ENCODE measurements around the gene HMOX1. TPM values are rescaled to one million over a fixed set of nuclear protein-coding genes. Genes with fewer than 3 reads are reported as not detected.

HMOX1 gene
- total and polyA plus RNA-seq, 2 of the 13 experiments (the other 11 are each of a cell fraction or from before 2014, with no cell fraction given): 53.6 to 67.4 TPM

DNA sequence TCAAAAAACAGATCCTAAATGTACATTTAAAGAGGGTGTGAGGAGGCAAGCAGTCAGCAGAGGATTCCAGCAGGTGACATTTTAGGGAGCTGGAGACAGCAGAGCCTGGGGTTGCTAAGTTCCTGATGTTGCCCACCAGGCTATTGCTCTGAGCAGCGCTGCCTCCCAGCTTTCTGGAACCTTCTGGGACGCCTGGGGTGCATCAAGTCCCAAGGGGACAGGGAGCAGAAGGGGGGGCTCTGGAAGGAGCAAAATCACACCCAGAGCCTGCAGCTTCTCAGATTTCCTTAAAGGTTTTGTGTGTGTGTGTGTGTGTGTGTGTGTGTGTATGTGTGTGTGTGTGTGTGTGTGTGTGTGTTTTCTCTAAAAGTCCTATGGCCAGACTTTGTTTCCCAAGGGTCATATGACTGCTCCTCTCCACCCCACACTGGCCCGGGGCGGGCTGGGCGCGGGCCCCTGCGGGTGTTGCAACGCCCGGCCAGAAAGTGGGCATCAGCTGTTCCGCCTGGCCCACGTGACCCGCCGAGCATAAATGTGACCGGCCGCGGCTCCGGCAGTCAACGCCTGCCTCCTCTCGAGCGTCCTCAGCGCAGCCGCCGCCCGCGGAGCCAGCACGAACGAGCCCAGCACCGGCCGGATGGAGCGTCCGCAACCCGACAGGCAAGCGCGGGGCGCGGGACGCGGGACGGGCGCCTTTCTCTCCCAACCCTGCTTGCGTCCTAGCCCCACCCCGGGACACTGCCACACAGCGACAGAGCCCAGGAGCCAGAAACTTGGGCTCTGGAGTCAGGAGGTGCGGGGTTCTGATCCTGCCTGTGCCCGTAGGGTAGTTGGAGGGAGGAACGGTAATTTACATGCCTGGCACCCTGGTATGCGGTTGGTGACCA is at the start of gene HMOX1 (continued):
- TF ChIP-seq ZNF501 (CRISPR knock-in tag; IDR thresholded peaks at IDR 0.05): peak; percentile 55; the same call in 1 of the 2 replicates
- TF ChIP-seq, protein P1, sequence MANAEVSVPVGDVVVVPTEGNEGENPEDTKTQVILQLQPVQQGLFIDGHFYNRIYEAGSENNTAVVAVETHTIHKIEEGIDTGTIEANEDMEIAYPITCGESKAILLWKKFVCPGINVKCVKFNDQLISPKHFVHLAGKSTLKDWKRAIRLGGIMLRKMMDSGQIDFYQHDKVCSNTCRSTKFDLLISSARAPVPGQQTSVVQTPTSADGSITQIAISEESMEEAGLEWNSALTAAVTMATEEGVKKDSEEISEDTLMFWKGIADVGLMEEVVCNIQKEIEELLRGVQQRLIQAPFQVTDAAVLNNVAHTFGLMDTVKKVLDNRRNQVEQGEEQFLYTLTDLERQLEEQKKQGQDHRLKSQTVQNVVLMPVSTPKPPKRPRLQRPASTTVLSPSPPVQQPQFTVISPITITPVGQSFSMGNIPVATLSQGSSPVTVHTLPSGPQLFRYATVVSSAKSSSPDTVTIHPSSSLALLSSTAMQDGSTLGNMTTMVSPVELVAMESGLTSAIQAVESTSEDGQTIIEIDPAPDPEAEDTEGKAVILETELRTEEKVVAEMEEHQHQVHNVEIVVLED (CRISPR knock-in tag; IDR thresholded peaks at IDR 0.05; ENCODE audit: borderline replicate concordance): 0 out of 2 replicates have a peak, but pooled peaks have one; percentile 34
- TF ChIP-seq HDAC1 (CRISPR knock-in tag; IDR thresholded peaks at IDR 0.05): peak; percentile 77
- TF ChIP-seq, protein P2, sequence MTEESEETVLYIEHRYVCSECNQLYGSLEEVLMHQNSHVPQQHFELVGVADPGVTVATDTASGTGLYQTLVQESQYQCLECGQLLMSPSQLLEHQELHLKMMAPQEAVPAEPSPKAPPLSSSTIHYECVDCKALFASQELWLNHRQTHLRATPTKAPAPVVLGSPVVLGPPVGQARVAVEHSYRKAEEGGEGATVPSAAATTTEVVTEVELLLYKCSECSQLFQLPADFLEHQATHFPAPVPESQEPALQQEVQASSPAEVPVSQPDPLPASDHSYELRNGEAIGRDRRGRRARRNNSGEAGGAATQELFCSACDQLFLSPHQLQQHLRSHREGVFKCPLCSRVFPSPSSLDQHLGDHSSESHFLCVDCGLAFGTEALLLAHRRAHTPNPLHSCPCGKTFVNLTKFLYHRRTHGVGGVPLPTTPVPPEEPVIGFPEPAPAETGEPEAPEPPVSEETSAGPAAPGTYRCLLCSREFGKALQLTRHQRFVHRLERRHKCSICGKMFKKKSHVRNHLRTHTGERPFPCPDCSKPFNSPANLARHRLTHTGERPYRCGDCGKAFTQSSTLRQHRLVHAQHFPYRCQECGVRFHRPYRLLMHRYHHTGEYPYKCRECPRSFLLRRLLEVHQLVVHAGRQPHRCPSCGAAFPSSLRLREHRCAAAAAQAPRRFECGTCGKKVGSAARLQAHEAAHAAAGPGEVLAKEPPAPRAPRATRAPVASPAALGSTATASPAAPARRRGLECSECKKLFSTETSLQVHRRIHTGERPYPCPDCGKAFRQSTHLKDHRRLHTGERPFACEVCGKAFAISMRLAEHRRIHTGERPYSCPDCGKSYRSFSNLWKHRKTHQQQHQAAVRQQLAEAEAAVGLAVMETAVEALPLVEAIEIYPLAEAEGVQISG (CRISPR knock-in tag; IDR thresholded peaks at IDR 0.05): peak; percentile 84
- TF ChIP-seq THYN1 (CRISPR knock-in tag; IDR thresholded peaks at IDR 0.05; ENCODE audit: borderline replicate concordance, low read depth): no peak
- no peak for TF ChIP-seq ZNF878 (CRISPR knock-in tag; IDR thresholded peaks at IDR 0.05)
- TF ChIP-seq ZSCAN9 (CRISPR knock-in tag; IDR thresholded peaks at IDR 0.05; ENCODE audit: borderline replicate concordance): peak; percentile 88; the same call in 1 of the 2 replicates
- TF ChIP-seq, protein P3, sequence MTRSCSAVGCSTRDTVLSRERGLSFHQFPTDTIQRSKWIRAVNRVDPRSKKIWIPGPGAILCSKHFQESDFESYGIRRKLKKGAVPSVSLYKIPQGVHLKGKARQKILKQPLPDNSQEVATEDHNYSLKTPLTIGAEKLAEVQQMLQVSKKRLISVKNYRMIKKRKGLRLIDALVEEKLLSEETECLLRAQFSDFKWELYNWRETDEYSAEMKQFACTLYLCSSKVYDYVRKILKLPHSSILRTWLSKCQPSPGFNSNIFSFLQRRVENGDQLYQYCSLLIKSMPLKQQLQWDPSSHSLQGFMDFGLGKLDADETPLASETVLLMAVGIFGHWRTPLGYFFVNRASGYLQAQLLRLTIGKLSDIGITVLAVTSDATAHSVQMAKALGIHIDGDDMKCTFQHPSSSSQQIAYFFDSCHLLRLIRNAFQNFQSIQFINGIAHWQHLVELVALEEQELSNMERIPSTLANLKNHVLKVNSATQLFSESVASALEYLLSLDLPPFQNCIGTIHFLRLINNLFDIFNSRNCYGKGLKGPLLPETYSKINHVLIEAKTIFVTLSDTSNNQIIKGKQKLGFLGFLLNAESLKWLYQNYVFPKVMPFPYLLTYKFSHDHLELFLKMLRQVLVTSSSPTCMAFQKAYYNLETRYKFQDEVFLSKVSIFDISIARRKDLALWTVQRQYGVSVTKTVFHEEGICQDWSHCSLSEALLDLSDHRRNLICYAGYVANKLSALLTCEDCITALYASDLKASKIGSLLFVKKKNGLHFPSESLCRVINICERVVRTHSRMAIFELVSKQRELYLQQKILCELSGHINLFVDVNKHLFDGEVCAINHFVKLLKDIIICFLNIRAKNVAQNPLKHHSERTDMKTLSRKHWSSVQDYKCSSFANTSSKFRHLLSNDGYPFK (CRISPR knock-in tag; IDR thresholded peaks at IDR 0.05; ENCODE audit: borderline replicate concordance): 0 out of 2 replicates have a peak, but pooled peaks have one; percentile 28
- no peak for TF ChIP-seq HNRNPH1 (optimal IDR thresholded peaks at IDR 0.05; ENCODE audit: low read depth, low read length)
- TF ChIP-seq PHF21A (CRISPR knock-in tag; IDR thresholded peaks at IDR 0.05): peak; percentile 96
- peak; percentile 44; the same call in 1 of the 2 replicates for TF ChIP-seq ZMYM3 (CRISPR knock-in tag; IDR thresholded peaks at IDR 0.05)
- TF ChIP-seq ZNF558 (CRISPR knock-in tag; IDR thresholded peaks at IDR 0.05; ENCODE audit: borderline replicate concordance): 0 out of 2 replicates have a peak, but pooled peaks have one; percentile 52
- TF ChIP-seq SRSF1 (optimal IDR thresholded peaks at IDR 0.05; ENCODE audit: low read depth, low read length): no peak
- TF ChIP-seq, protein P4, sequence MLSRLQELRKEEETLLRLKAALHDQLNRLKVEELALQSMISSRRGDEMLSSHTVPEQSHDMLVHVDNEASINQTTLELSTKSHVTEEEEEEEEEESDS (CRISPR knock-in tag; IDR thresholded peaks at IDR 0.05; ENCODE audit: borderline replicate concordance): no peak
- TF ChIP-seq SMAD3 (CRISPR knock-in tag; IDR thresholded peaks at IDR 0.05): 0 out of 2 replicates have a peak, but pooled peaks have one; percentile 51
- TF ChIP-seq, protein P5, sequence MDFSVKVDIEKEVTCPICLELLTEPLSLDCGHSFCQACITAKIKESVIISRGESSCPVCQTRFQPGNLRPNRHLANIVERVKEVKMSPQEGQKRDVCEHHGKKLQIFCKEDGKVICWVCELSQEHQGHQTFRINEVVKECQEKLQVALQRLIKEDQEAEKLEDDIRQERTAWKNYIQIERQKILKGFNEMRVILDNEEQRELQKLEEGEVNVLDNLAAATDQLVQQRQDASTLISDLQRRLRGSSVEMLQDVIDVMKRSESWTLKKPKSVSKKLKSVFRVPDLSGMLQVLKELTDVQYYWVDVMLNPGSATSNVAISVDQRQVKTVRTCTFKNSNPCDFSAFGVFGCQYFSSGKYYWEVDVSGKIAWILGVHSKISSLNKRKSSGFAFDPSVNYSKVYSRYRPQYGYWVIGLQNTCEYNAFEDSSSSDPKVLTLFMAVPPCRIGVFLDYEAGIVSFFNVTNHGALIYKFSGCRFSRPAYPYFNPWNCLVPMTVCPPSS (IDR thresholded peaks at IDR 0.05): no peak
- TF ChIP-seq PHB2 (IDR thresholded peaks at IDR 0.05; ENCODE audit: partially characterized antibody): no peak
- no peak for TF ChIP-seq SOX6 (IDR thresholded peaks at IDR 0.05)
- peak; percentile 80 for TF ChIP-seq SOX6 (CRISPR knock-in tag; IDR thresholded peaks at IDR 0.05)
- peak; percentile 66; the same call in 1 of the 2 replicates for TF ChIP-seq GFI1 (CRISPR knock-in tag; IDR thresholded peaks at IDR 0.05; ENCODE audit: borderline replicate concordance)
